ENCODE data around the gene PFKFB2.

DNA sequence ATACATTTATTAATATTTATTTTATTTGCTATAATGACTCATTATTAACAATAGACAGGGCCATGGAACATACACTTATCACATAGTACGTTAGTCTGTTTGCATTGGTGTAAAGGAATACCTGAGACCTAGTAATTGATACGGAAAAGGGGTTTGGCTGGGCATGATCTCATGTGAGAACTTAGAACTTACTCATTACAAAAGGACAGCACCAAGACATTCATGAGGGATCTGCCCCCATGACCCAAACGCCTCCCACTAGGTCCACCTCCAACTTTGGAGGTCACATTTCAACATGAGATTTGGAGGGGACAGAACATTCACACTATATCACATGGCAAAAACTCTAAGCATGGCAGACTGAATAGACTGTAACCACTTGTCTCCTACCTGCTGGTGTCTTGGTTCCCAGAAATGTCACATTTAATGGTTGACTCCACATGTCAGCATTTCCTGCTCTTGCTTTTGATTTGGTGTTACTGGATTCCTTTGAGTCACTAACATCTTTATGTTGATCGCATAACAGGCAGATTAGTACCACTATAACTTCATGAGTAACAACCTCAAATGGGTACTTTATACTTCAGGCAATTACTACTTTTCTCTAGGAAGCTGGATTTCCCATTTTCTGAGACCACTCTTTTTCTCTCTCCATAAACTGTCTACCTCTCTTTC is 17.1 kb upstream of the PFKFB2 start:
- TF ChIP-seq, protein P1, sequence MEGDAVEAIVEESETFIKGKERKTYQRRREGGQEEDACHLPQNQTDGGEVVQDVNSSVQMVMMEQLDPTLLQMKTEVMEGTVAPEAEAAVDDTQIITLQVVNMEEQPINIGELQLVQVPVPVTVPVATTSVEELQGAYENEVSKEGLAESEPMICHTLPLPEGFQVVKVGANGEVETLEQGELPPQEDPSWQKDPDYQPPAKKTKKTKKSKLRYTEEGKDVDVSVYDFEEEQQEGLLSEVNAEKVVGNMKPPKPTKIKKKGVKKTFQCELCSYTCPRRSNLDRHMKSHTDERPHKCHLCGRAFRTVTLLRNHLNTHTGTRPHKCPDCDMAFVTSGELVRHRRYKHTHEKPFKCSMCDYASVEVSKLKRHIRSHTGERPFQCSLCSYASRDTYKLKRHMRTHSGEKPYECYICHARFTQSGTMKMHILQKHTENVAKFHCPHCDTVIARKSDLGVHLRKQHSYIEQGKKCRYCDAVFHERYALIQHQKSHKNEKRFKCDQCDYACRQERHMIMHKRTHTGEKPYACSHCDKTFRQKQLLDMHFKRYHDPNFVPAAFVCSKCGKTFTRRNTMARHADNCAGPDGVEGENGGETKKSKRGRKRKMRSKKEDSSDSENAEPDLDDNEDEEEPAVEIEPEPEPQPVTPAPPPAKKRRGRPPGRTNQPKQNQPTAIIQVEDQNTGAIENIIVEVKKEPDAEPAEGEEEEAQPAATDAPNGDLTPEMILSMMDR (IDR thresholded peaks at IDR 0.05): no peak
- no peak for TF ChIP-seq POLR2A (IDR thresholded peaks at IDR 0.05)
